PC-9 (cell line): ENCODE measurements around the gene MRPS5.

Source experiments
- CTCF ChIP-seq: fragments of 200-600 bp; sonication (generic); conservative IDR thresholded peaks from 2 replicates; pipeline ENCODE4 v1.6.1; 2017; ENCODE audit warnings: mixed run types, antibody characterized with exemption, mild to moderate bottlenecking, moderate library complexity
- EZH2 ChIP-seq: fragments of 200-600 bp; sonication (generic); IDR thresholded peaks from 2 replicates; pipeline ENCODE4 v1.8.0; 2017; ENCODE audit warnings: antibody characterized with exemption, low read depth

- no peak for TF ChIP-seq CTCF
- TF ChIP-seq EZH2, result no peak
Measured at GRCh38 chr2:95049683-95049955, 72.0 kb downstream of the MRPS5 start.
